NCI-H345 (cell line): ENCODE results near the gene TNNT3.
"Not testable (repeated sequence)": the region's sequence is repeated elsewhere in the genome, so short reads cannot be mapped to it uniquely, and the experiment has no call there.

Experiments
- DNase-seq: peaks from one replicate; lab custom pipeline; 2025; lab: John Stamatoyannopoulos, UW

The TNNT3 gene

GRCh38 chr11:1935156-1936071 is 15.9 kb downstream of the TNNT3 start:
- no peak for DNase-seq

DNA sequence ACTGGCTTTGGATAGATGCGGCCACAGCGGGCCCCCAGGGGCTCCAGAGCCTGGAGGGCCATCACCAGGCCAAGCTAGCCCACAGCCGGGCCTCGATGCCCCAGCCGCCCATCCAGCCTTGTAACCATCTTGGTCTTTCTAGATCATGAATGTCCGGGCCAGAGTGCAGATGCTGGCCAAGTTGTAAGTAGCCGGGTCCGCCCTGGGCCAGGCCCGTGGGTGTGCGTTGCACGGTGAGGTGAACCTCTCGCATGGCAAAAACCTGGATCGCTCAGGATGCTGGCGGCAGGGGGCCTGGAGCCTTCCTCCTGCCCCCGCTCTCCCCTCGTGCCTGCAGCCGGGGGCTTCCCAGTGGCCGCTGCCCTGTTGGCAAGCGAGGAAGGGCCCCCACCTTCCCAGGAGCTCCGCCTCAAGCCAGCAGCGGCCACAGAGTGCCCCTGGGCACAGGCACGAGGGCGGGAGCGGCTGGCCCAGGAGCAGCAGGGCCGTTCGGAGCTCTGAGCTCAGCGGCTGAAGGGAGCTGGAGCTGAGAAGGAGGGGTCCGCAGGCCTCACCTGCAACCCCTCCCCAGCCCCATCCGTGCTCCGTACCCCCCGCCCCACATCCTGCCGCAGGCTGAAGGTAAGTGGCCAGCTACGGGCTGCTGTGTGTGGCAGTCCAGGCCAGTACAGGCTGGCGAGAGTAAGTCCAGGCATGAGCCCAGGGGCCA is 16.7 kb downstream of the TNNT3 start:
- no peak for DNase-seq

DNA sequence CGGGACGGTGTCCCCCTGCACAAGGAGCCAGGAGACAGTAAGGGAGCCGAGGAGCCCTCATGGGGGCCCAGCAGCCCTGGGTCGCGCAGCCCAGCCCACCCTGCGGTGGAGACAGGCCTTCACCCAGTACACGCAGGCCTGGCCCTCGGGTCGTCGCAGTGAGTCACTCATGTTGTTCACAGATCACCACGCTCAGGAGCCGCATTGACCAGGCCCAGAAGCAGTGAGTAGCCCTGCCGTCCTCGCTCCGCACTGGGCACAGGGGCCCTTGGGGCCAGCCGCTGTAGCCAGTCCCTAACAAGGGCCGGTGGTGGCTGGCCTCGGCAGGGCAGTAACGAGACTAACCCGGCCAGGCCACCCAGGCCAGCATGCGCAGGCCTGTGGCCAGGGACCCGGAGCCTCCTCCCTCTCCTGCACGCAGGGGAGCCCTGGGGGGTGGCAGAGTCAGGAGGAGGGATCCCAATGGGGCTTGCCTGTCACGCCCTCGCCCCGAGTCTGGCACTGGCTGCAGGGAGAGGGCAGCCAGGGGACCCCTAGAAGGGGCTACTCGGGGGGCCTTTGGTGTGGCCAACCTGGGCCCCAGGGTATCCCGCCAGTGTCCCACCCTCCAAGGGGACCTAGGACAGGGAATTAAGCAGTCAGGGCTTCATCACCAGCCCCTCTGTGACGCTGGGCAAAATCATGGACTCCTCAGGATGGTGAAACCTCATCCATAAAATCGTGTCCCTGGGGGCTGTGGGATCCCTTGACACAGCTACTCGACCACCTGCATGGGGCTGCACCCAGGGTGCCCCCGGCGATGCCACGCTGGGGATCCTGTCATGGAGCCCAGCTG is 17.5 kb downstream of the TNNT3 start:
- no peak for DNase-seq

DNA sequence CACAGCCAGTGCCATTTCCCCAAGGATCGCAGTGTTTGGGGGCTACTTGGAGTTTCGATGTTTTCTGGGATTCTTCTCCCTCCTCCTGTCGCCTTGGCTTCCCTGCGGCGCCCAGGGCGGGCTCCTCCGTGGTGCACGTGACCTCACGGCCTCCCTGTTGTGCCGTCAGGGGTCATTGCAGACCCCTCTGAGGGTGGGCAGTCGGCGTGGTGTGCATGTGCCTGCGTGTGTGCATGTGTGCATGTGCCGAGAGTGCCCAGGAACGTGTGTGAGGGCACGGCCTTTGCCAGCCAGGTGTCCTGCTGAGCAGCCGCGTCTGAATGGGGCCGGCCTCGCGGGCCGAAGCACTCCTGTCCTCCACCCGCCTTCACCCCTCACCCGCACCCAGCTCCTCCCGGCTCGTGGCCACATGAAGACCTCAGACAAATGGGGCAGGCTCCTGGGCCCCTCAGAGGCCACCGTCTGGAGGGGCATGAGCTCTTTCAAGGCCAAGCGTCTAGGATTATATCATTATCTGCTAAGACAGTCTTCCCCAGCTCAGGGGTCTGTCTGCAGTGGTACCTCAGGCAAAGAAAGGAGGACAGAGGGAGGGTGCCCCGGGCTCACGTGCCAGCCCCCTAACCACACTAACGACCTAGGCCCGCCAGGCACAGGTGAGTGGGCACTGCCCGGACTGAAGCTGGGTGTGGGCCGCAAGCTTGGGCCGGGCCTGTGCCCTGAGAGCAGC is 18.3 kb downstream of the TNNT3 start:
- DNase-seq: no peak

DNA sequence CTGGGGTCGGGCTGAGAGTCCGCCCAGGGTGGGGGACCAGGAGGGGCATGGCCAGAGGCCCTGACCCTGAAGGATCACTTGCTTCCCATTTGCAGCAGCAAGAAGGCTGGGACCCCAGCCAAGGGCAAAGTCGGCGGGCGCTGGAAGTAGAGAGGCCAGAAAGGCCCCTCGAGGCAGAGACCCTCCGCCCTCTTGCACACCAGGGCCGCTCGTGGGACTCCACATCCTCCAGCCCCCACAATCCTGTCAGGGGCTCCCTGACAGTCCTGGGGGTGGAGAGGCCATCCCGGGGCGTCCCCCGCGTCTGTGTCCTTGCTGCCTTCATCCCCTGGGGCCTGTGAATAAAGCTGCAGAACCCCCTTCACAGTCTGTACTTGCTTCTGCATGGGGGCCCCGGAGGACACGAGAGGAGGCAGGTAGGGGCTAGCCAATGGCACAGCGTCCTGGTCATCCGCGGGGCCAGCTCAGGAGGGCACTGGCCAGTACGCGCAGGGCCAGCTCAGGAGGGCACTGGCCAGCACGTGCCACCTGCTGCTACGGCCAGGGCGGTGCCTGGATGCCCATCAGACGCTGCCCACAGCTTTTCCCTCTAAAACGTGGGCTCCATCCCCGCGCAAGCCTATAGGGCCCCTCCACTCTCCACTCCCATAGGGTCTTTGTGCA is 19.0 kb downstream of the TNNT3 start:
- DNase-seq: no peak

DNA sequence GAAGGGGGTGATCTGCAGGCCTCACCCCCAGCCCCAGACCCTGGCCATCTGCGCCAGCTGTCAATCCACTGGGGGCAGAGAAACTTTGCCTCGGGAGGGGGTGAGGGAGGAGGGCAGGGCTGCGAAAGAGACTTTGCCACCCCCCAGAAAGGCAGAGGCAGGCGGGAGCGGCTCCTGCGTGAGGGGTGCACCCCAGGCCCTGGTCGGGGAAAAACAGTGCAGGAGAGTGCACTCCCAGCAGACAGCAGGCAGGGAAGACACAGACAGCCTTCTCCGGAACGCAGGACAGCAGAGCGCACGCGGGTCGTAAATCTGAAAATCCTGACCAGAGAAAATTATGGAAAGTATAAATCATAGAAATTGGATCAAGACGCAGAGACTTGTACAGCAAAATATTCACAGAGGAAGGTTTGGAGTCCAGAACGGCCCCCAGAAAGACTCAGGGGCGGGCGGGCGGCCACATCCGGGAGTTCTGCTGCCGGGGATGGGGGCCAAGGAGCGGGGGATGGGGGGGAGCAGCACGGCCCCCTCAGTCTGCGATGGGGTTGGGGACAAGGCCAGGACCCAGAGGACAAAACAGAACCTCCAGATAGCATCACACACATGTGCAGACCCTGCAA is 19.6 kb downstream of the TNNT3 start:
- no peak for DNase-seq

GRCh38 chr11:1939788-1940187 is 20.3 kb downstream of the TNNT3 start:
- not testable (repeated sequence) for DNase-seq

DNA sequence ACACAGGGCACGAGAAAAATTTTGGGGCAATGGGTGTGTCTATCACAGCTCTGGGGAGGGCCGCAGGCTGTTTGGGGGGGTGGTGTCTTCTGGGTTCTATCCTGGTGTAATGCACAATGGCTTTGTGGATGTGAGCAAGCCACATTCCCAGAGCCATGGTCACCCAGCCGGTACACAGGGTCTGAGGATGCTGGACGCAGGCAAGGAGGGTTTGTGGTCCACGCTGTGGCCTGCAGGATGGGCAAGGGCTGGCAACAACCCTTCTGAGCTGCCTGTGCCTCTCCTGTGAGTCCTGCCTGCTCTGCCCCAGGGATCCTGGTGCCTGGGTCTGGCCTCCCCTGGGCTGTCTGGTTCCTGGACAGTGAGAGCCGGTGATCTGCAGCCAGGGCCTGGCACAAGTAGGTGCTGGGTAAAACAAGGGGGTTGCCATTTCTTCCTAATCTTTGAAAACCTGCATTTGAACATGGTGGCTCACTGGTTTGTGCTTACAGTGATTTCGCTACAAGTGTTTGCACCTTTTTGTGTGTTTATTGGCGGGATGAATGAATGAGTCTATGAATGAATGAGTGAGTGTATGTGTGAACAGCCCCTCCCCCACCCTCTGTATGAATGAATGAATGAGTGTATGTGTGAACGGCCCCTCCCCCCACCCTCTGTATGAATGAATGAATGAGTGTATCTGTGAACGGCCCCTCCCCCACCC is 23.2 kb downstream of the TNNT3 start:
- no peak for DNase-seq

GRCh38 chr11:1943576-1943975 is 24.1 kb downstream of the TNNT3 start:
- no peak for DNase-seq

GRCh38 chr11:1943977-1944376 is 24.5 kb downstream of the TNNT3 start:
- no peak for DNase-seq

- DNase-seq: no peak
Observed at GRCh38 chr11:1946812-1947484, 27.4 kb downstream of the TNNT3 start, which contains the start of gene MRPL23. MRPL23 (plus strand) TSS chr11:1947332; CDS start chr11:1947363, 31 bp downstream.

GRCh38 chr11:1947592-1948237 is 28.2 kb downstream of the TNNT3 start:
- no peak for DNase-seq

- no peak for DNase-seq
Observed at GRCh38 chr11:1948389-1948788, 28.9 kb downstream of the TNNT3 start.

DNA sequence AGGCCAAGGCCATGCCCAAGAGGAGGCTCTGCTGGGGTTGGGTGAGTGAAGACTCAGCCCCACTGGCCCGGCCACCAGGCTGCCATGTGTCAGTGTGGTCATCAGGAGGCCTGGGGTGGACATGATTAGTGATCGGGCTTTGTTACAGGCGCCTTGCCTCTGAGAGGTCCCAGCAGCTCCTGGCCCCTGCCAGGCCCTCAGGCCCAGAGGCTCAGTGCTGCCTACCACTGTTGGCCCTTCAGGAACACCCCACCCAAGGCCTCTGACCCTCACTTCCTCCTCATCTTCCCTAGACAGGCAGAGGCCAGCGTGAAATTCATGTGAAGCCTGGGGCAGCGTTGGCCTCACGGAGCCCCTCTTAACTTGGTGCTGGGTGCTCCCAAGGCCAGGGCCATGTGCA is 29.8 kb downstream of the TNNT3 start:
- DNase-seq: no peak

GRCh38 chr11:1949922-1950321 is 30.4 kb downstream of the TNNT3 start:
- DNase-seq: no peak

- DNase-seq: no peak
Observed at GRCh38 chr11:1952806-1953482, 33.4 kb downstream of the TNNT3 start.

GRCh38 chr11:1953489-1954266 is 34.2 kb downstream of the TNNT3 start:
- DNase-seq: no peak
